Rectal smooth muscle tissue (tissue), 1 donor: ENCODE data around the gene MAGT1.
"Not testable (repeated sequence)": the region's sequence is repeated elsewhere in the genome, so short reads cannot be mapped to it uniquely, and the experiment has no call there.

Source experiments
- H3K27ac ChIP-seq: one replicate; pipeline ENCODE4 v1.7.0; 2013; ENCODE audit warnings: low read depth, low read length, inconsistent platforms
- H3K27me3 ChIP-seq: one replicate; pipeline ENCODE4 v1.7.0; 2013; ENCODE audit warnings: low read length; ENCODE audit not compliant: control insufficient read depth, insufficient read depth
- H3K36me3 ChIP-seq: one replicate; pipeline ENCODE4 v1.7.0; 2013; ENCODE audit warnings: low read length; ENCODE audit not compliant: control insufficient read depth, insufficient read depth
- H3K4me1 ChIP-seq: one replicate; pipeline ENCODE4 v1.7.0; 2013; ENCODE audit warnings: low read length; ENCODE audit not compliant: control insufficient read depth, insufficient read depth
- H3K4me3 ChIP-seq: one replicate; pipeline ENCODE4 v1.7.0; 2013; ENCODE audit warnings: low read length
- H3K9ac ChIP-seq: one replicate; pipeline ENCODE4 v1.7.0; 2013; ENCODE audit warnings: low read length

MAGT1 gene

DNA sequence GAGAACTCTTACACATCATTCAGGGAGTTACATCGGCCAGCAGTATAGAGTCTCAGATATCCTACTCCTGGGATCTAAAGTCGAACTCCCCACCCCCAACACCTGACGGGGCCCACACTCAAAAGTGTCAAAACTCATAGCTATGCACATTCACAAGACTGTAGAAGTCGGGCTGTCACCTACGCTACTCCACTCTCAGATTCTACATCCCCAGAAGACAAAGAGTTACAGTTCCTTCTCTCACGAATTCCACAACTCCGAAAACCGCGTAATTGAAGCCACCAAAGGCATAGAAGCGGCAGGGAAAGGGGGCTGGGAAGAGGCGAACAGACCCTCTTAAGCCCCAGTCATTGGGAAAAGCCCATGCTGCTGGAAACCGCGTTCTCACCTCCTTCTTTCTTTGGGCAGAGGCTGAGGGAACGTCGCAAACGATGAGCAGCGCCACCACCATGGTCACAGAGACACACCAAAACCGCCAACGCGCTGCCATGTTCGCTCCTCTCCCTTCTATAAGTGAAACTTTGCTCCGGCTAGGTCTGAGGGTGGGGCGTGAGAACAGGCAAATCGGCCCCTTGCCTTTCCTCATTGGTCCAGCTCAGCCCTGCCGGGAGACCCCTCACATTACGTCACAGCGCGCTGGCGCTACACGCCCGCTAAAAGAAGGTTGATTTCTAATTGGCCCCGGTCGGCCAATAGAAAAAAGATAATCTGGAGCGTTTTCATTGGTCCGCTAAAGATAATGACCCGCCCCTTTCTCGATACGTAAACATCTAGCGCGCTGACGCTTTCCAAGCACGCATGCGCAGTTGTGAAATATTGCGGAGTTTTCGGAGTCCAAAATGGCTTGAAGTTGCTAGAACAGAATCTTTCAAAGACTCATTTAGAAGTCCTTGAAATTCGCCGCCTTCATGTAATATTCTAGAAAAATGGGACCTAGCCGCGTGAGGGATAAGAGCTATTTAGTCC, at the start of gene MAGT1:
Gene MAGT1 (minus strand): TSS at position 515 of the 966 bp plus-strand sequence. CDS start 25 bp downstream, at position 490.
- H3K4me3 ChIP-seq = peak within 1 kb of the TSS; percentile 85

DNA sequence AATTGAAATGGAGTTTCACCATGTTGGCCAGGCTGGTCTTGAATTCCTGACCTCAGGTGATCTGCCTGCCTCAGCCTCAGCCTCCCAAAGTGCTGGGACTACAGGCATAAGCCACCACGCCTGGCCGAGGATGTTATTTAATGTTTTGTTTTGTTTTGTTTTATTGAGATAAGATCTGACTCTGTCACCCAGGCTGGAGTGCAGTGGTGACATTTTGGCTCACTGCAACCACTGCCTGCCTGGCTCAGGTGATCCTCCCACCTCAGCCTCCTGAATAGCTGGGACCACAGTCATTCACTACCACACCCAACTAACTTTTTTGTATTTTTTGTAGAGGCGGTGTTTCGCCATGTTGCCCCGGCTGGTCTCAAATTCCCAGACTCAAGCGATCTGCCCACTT, 49.8 kb upstream of the MAGT1 start:
- not testable (repeated sequence) for H3K4me1 ChIP-seq, H3K4me3 ChIP-seq, H3K27ac ChIP-seq, H3K27me3 ChIP-seq, H3K36me3 ChIP-seq, H3K9ac ChIP-seq

More for the DNA sequence above, at the start of gene MAGT1:
- Histone ChIP-seq H3K9ac (peak within 1 kb of the TSS; percentile 91), H3K27me3 (no peaks in the 10 kb centered on the region), H3K4me1 (no peaks in the 10 kb centered on the region), H3K36me3 (no peaks in the 10 kb centered on the region), H3K27ac (peak within 1 kb of the TSS; percentile 78)

DNA sequence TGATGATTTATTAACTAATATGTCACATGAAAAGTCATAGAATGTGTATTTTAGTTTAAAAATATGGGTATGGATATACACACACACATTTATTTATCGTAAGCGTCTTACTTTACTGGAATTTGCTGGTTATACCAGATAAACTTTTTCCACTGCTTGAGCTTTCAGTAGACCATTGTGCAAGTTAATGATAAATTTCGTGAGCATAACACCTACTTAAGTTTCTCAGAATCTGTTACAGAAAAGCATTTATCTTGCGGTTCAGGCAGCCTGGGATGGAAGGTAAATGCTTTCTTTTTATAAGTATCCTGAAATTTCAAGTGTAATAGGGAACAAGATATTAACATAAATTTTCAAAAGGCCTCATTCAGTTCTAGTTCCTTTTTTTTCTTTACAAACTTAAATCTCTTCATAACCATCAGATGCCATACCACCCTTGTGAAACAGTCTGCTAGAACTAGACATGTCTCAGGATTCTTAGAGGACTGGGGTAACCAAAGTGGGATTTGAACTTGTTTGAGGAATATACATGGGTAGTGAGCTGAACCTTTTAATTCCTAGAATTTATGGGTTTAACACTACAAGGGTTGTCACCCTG, 42.9 kb upstream of the MAGT1 start:
- Histone ChIP-seq H3K4me1 (no peaks in the 10 kb centered on the region), H3K27ac (no peak overlapping the region), H3K9ac (no peak overlapping the region), H3K36me3 (no peaks in the 10 kb centered on the region), H3K27me3 (no peaks in the 10 kb centered on the region), H3K4me3 (no peak overlapping the region)

- no peak overlapping the region for H3K9ac ChIP-seq
- no peak overlapping the region for H3K4me3 ChIP-seq
- H3K36me3 ChIP-seq = no peaks in the 10 kb centered on the region
- no peaks in the 10 kb centered on the region for H3K4me1 ChIP-seq
- no peak overlapping the region for H3K27ac ChIP-seq
- no peaks in the 10 kb centered on the region for H3K27me3 ChIP-seq
Observed at GRCh38 chrX:77937291-77937690, 42.1 kb upstream of the MAGT1 start.

DNA sequence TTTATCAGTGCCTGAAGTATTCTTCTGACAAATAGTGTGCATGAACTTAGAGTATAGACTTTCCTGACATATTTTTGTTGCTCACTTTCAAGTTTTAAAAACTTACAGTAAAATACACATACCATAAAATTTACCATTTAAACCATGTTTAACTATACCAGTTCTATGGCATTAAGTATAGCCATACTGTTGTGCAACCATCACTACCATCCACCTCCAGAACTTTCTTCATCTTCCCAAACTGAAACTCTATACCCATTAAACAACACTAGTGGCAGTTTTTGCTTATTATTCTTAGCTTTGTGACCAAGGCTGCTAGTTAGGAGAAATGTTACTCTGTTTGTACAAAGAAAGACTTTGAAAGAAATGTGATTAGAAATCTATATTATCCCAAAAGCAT, 41.1 kb upstream of the MAGT1 start:
- H3K4me1 ChIP-seq = no peaks in the 10 kb centered on the region
- no peak overlapping the region for H3K4me3 ChIP-seq
- no peaks in the 10 kb centered on the region for H3K36me3 ChIP-seq
- no peaks in the 10 kb centered on the region for H3K27me3 ChIP-seq
- H3K27ac ChIP-seq = no peak overlapping the region
- no peak overlapping the region for H3K9ac ChIP-seq

GRCh38 chrX:77935886-77936285, 40.7 kb upstream of the MAGT1 start:
- Histone ChIP-seq H3K27me3 (no peaks in the 10 kb centered on the region), H3K4me1 (no peaks in the 10 kb centered on the region), H3K27ac (no peak overlapping the region), H3K9ac (no peak overlapping the region), H3K36me3 (no peaks in the 10 kb centered on the region), H3K4me3 (no peak overlapping the region)

DNA sequence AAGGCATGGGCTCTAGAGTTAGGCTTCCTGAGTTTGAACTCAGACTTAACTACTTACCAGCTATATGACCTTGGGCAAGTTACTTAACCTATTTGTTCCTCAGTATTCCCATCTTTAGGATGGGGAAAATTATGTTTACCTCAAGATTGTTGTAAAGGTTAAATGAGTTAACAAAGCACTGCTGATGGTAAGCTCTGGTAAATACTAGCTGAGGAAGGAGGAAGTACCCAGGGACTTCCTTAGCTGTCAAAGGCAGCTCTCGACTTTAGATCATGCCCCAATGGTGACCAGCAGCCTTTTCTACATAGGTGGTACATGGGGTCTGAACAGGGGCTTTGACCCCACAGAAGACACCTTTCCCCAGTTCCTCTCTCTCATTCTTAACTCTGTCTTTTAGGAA, 35.3 kb upstream of the MAGT1 start:
- no peak overlapping the region for H3K27ac ChIP-seq
- H3K4me1 ChIP-seq = no peaks in the 10 kb centered on the region
- H3K36me3 ChIP-seq = no peaks in the 10 kb centered on the region
- no peak overlapping the region for H3K4me3 ChIP-seq
- H3K9ac ChIP-seq = no peak overlapping the region
- no peaks in the 10 kb centered on the region for H3K27me3 ChIP-seq

GRCh38 chrX:77925764-77926163, 30.5 kb upstream of the MAGT1 start:
- H3K27ac ChIP-seq = no peak overlapping the region
- H3K4me1 ChIP-seq = no peaks in the 10 kb centered on the region
- H3K36me3 ChIP-seq = no peaks in the 10 kb centered on the region
- no peak overlapping the region for H3K4me3 ChIP-seq
- H3K27me3 ChIP-seq = no peaks in the 10 kb centered on the region
- no peak overlapping the region for H3K9ac ChIP-seq

DNA sequence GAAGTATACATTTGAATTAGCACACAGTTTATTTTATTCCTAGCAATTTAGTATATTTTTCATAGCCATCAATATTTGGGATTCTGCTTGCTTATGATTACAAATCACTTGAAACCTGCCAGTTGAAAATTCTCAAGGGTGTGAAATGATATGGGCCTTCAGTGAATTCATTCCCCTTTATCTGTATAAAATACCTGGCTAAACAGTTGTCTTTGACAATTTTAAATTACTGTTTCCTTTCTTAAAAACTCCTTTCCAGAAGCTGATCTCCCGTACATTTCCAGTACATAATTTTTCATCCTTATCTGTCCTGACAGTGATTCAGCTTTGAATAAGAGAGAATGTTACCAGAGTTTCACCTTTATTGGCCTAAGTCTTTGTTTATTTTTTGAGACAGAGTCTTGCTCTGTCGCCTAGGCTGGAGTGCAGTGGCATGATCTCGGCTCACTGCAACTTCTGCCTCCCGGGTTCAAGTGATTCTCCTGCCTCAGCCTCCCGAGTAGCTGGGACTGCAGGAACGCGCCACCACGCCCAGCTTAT, 29.2 kb upstream of the MAGT1 start:
- Histone ChIP-seq H3K36me3 (no peaks in the 10 kb centered on the region), H3K9ac (no peak overlapping the region), H3K27me3 (no peaks in the 10 kb centered on the region), H3K27ac (no peak overlapping the region), H3K4me1 (no peaks in the 10 kb centered on the region), H3K4me3 (no peak overlapping the region)

DNA sequence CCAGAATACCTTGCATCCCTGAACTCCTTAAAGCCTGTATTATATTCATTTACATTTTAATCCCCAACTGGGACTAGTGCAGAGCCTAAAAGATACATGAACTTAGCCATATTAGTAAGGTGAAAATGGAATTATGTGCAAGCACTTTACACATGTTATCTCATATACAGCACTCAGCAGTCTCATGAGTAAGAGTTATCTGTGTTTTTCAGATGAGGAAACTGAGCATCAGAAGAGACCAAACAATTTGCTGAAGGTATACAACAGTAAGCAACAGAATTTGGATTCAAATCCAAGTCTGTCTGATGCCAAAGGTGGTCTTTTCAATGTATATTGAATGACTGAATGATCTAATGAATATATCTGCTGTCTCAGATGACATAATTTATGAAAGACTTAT, 27.6 kb upstream of the MAGT1 start:
- no peaks in the 10 kb centered on the region for H3K36me3 ChIP-seq
- no peak overlapping the region for H3K4me3 ChIP-seq
- no peak overlapping the region for H3K9ac ChIP-seq
- no peak overlapping the region for H3K27ac ChIP-seq
- H3K4me1 ChIP-seq = no peaks in the 10 kb centered on the region
- H3K27me3 ChIP-seq = no peaks in the 10 kb centered on the region

DNA sequence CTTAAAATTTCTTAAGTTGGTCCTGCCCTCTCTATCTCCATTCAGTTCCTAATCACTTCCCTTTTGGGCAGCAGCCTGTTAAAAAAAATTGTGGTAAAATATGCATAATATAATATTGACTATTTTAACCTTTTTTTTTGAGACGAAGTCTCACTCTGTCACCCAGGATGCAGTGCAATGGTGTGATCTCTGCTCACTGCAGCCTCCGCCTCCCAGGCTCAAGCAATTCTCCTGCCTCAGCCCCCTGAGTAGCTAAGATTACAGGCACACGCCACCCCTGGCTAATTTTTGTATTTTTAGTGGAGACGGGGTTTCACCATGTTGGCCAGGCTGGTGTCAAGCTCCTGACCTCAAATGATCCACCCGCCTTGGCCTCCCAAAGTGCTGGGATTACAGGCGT, 24.1 kb upstream of the MAGT1 start:
- not testable (repeated sequence) for H3K36me3 ChIP-seq

DNA sequence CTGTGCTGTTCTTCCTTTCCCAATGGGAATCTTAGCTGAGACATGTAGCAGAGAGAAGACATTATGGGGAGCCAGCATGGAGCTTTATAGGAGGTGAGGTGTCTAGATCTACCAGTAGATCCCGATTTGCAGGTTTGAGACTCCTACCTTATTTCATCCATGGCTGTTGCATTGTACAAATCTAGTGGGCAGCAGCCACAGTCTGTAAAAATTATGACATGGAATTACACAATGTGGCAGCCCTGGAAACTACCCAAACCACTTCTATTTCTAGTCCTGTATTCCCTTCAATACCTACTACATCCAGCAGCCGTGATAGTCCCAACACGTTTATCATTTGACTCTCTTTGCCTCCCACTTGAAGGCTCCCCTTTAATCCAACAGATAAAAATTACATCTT, 23.3 kb upstream of the MAGT1 start:
- Histone ChIP-seq H3K36me3 (no peaks in the 10 kb centered on the region), H3K4me1 (no peaks in the 10 kb centered on the region), H3K9ac (no peak overlapping the region), H3K4me3 (no peak overlapping the region), H3K27ac (no peak overlapping the region), H3K27me3 (no peaks in the 10 kb centered on the region)

More for the DNA sequence above, 24.1 kb upstream of the MAGT1 start:
- H3K27me3 ChIP-seq, H3K9ac ChIP-seq, H3K27ac ChIP-seq, H3K4me1 ChIP-seq, H3K4me3 ChIP-seq: not testable (repeated sequence)
